ENCODE measurements around the gene APLF. TPM values are rescaled to one million over a fixed set of nuclear protein-coding genes. Genes with fewer than 3 reads are reported as not detected.

APLF gene
- total RNA-seq, 2 donors from 2014 or later, result 8.7 to 9.7 TPM

- Histone ChIP-seq H3K27ac (ENCODE audit: low read depth, low read length) (no peak overlapping the region), H3K36me3 (ENCODE audit: control insufficient read depth, insufficient read depth, low read length) (no peaks in the 10 kb centered on the region), H3K4me3 (ENCODE audit: low read length) (no peak overlapping the region), H3K9me3 (ENCODE audit: control insufficient read depth, low read length) (peaks cover 38% of the 10 kb centered on the region), H3K27me3 (ENCODE audit: control insufficient read depth, insufficient read depth, low read length, poor library complexity, severe bottlenecking) (no peaks in the 10 kb centered on the region), H3K9ac (ENCODE audit: extremely low read depth, low read length, poor library complexity, severe bottlenecking) (no peak overlapping the region), H3K4me1 (ENCODE audit: control insufficient read depth, insufficient read depth, low read length) (no peaks in the 10 kb centered on the region)
- Mint-ChIP-seq H3K27me3 (ENCODE audit: insufficient read depth) (no peaks in the 10 kb centered on the region), H3K9me3 (peaks cover 45% of the 10 kb centered on the region), H3K27ac (no peak overlapping the region), H3K4me1 (no peaks in the 10 kb centered on the region), H3K4me3 (no peak overlapping the region), H3K36me3 (ENCODE audit: low read depth) (peaks cover 15% of the 10 kb centered on the region)
- 89 to 100% methylated on average over 3 to 6 of the region's 6 CpGs for WGBS, 2 experiments (ENCODE audit: insufficient coverage in 1 of 2, insufficient read length in 1 of 2)
- TF ChIP-seq, protein P1, sequence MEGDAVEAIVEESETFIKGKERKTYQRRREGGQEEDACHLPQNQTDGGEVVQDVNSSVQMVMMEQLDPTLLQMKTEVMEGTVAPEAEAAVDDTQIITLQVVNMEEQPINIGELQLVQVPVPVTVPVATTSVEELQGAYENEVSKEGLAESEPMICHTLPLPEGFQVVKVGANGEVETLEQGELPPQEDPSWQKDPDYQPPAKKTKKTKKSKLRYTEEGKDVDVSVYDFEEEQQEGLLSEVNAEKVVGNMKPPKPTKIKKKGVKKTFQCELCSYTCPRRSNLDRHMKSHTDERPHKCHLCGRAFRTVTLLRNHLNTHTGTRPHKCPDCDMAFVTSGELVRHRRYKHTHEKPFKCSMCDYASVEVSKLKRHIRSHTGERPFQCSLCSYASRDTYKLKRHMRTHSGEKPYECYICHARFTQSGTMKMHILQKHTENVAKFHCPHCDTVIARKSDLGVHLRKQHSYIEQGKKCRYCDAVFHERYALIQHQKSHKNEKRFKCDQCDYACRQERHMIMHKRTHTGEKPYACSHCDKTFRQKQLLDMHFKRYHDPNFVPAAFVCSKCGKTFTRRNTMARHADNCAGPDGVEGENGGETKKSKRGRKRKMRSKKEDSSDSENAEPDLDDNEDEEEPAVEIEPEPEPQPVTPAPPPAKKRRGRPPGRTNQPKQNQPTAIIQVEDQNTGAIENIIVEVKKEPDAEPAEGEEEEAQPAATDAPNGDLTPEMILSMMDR (conservative IDR thresholded peaks at IDR 0.05), result no peak
- no peak for DNase-seq
Observed at GRCh38 chr2:68623820-68624219, 156.4 kb downstream of the APLF start.

- H3K27ac ChIP-seq (ENCODE audit: low read depth, low read length), result no peak overlapping the region
- 91% methylated on average over 3 of the region's 3 CpGs; no CpG with 5 or more reads in 1 of the 2 experiments for WGBS, 2 experiments (ENCODE audit: insufficient coverage in 1 of 2, insufficient read length in 1 of 2)
- Mint-ChIP-seq H3K4me3 (no peak overlapping the region), H3K27me3 (ENCODE audit: insufficient read depth) (no peaks in the 10 kb centered on the region), H3K27ac (no peak overlapping the region), H3K9me3 (peaks cover 32% of the 10 kb centered on the region), H3K36me3 (ENCODE audit: low read depth) (peaks cover 11% of the 10 kb centered on the region), H3K4me1 (peaks cover 9% of the 10 kb centered on the region)
- no peaks in the 10 kb centered on the region for H3K36me3 ChIP-seq (ENCODE audit: control insufficient read depth, insufficient read depth, low read length)
- TF ChIP-seq, protein P1 (conservative IDR thresholded peaks at IDR 0.05), result no peak
- H3K9ac ChIP-seq (ENCODE audit: extremely low read depth, low read length, poor library complexity, severe bottlenecking), result no peak overlapping the region
- H3K4me3 ChIP-seq (ENCODE audit: low read length), result no peak overlapping the region
- H3K27me3 ChIP-seq (ENCODE audit: control insufficient read depth, insufficient read depth, low read length, poor library complexity, severe bottlenecking), result no peaks in the 10 kb centered on the region
- no peaks in the 10 kb centered on the region for H3K4me1 ChIP-seq (ENCODE audit: control insufficient read depth, insufficient read depth, low read length)
- peaks cover 29% of the 10 kb centered on the region for H3K9me3 ChIP-seq (ENCODE audit: control insufficient read depth, low read length)
- no peak for DNase-seq
Observed at GRCh38 chr2:68627615-68628014, 160.2 kb downstream of the APLF start.

Other genes with a start within 250 kb of the APLF start
- gene PPP3R1, start 215.1 kb upstream of the APLF start, total RNA-seq, result 10 to 100 TPM; 57.4 to 59.5 TPM
- gene CNRIP1, start 147.6 kb upstream of the APLF start, total RNA-seq, result under 1 TPM in 1 of 2 donors, not detected in 1; 0.57 TPM
- not detected for gene PLEK, start 102.3 kb upstream of the APLF start, total RNA-seq
- 1 to 10 TPM; 1.3 to 1.5 TPM for gene FBXO48, start 291 bp upstream of the APLF start, total RNA-seq
- 1 to 10 TPM; 2.9 to 4.4 TPM for gene PROKR1, start 176.0 kb downstream of the APLF start, total RNA-seq

Data from endodermal cell (in vitro differentiated cells).